RWPE1 (cell line): Measurements from ENCODE around the gene ABCF2.
A peak's percentile ranks its signal among the peaks of the same experiment; 100 is the strongest.

Experiments used
- CTCF ChIA-PET: fragments of 350-600 bp; sonication (Branson Sonifier 250); formaldehyde crosslinking; extraction: SDS; loops from one replicate; lab custom pipeline; 2021; lab: Yijun Ruan, JAX
- POLR2A ChIA-PET: fragments of 400-600 bp; formaldehyde crosslinking; extraction: SDS; loops from one replicate; lab custom pipeline; 2020; ENCODE audit warnings: antibody characterized with exemption; ENCODE audit not compliant: low non-redundant PET; lab: Yijun Ruan, JAX
- DNase-seq: peaks from one replicate; pipeline ENCODE4 v3.0.0; 2012; ENCODE audit warnings: low spot score
- H3K27ac ChIP-seq: fragments of 450-650 bp; 2 replicates; pipeline ENCODE4 v1.5.1; 2017
- TF ChIP-seq, protein P1 (sequence below): fragments of 450-650 bp; conservative IDR thresholded peaks from 2 replicates; pipeline ENCODE4 v1.5.1; 2017; ENCODE audit warnings: low read depth, mild to moderate bottlenecking

Gene ABCF2

GRCh38 chr7:151229249-151229648, 2.2 kb upstream of the ABCF2 start:
- POLR2A ChIA-PET = no interaction called here
- TF ChIP-seq, protein P1, sequence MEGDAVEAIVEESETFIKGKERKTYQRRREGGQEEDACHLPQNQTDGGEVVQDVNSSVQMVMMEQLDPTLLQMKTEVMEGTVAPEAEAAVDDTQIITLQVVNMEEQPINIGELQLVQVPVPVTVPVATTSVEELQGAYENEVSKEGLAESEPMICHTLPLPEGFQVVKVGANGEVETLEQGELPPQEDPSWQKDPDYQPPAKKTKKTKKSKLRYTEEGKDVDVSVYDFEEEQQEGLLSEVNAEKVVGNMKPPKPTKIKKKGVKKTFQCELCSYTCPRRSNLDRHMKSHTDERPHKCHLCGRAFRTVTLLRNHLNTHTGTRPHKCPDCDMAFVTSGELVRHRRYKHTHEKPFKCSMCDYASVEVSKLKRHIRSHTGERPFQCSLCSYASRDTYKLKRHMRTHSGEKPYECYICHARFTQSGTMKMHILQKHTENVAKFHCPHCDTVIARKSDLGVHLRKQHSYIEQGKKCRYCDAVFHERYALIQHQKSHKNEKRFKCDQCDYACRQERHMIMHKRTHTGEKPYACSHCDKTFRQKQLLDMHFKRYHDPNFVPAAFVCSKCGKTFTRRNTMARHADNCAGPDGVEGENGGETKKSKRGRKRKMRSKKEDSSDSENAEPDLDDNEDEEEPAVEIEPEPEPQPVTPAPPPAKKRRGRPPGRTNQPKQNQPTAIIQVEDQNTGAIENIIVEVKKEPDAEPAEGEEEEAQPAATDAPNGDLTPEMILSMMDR = no peak
- CTCF ChIA-PET = no interaction called here
- DNase-seq = no peak
- H3K27ac ChIP-seq = no peak overlapping the region

DNA sequence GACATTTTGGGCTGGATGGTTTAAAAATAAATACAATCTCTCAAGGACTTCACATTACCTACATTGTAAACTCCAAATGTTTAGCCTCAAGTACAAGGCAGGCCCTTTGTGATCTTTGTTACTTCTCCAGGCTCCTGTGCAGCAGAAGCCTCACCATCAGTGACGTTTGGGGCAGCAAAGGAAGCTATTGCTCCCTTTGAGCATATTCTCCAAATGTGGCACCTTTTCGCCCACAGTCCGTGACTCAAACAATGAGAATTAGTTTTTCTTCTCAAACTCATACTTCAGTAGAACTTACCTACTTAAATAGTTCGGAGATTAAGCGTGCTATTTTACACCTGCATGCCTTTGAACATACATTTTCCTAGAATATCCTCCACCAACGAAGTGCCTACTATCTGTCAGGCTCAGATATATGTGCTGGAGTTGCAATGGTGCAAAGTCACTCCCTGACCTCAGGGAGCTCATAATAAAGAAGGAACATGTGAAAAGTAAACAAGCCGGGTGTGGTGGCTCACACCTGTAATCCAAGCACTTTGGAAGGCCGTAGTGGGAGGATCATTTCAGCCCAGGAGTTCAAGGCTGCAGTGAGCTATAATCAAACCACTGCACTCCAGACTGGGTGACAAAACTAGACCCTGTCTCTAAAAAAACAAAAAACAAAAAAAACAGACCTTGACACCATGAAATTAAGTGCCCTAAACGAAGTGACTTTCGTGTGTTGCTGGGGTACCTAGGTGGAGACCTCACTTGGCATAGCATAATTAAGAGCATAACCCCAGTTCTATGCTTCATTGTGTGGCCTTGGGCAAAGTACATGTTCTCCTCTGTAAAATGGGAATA, 1.2 kb upstream of the ABCF2 start:
- no peak for DNase-seq
- peak overlapping the region; percentile 90 for H3K27ac ChIP-seq
- TF ChIP-seq, protein P1 = no peak
- ChIA-PET CTCF (interaction anchor here (0.9 kb wide), 1 partner anchor 16 kb away, joined by 3 read pairs; no protein-coding TSS in a partner anchor), POLR2A (no interaction called here)

DNA sequence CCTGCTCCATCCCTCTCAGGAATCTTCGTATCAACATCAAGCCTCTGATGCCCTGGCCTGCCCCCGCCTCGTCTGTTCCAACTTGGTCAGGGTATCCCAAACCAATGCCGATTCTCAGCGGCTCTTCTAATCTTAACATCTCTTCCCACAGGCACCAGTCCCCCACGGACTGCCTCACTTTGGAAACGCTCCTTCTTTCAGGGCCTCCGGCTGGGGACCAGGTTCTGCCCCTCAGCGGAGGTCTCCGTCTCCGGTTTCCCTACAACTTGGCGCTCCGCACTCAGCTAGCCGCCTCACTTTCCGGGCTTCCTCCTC, 488 bp downstream of the ABCF2 start:
- CTCF ChIA-PET = no interaction called here
- peak overlapping the region; percentile 90 for H3K27ac ChIP-seq

GRCh38 chr7:151225948-151226510, 976 bp downstream of the ABCF2 start:
- TF ChIP-seq, protein P1 = no peak
- H3K27ac ChIP-seq = peak overlapping the region; percentile 90
- ChIA-PET CTCF (no interaction called here), POLR2A (no interaction called here)
- DNase-seq = no peak

More for the DNA sequence above, 488 bp downstream of the ABCF2 start:
- POLR2A ChIA-PET = no interaction called here
- TF ChIP-seq, protein P1 = no peak
- DNase-seq = no peak

GRCh38 chr7:151223728-151224127, 3.3 kb downstream of the ABCF2 start:
- H3K27ac ChIP-seq = no peak overlapping the region
- CTCF ChIA-PET = no interaction called here
- POLR2A ChIA-PET = no interaction called here
- TF ChIP-seq, protein P1 = no peak
- no peak for DNase-seq

- CTCF ChIA-PET = no interaction called here
- H3K27ac ChIP-seq = no peak overlapping the region
- no peak for DNase-seq
- POLR2A ChIA-PET = no interaction called here
- TF ChIP-seq, protein P1 = no peak
Measured at GRCh38 chr7:151218170-151218569, 8.8 kb downstream of the ABCF2 start.
